Measurements from ENCODE around the gene SRD5A1. TPM values are rescaled to one million over a fixed set of nuclear protein-coding genes. Genes with fewer than 3 reads are reported as not detected.

Gene SRD5A1
- total RNA-seq, 1 experiment from 2014 or later = 29.9 TPM

DNA sequence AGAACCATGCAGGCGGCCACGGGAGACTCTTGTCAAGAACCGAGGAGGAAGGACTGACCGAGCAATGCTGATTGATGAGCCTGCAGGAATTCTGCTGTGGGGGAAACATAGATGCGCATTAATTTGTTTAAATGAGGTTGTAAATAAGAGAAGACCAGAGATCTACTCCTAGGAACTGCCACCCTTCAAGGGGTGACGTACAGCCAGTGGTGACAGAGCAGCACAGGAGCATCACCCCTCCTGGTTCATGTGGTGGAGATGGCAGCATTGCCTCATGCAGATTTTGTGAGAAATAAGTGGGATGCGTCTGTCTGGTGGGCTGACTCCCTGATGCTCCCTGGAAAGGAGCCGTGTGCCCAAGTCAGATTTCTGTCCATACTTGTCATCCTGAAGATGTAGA lies 22.2 kb downstream of the SRD5A1 start:
- H2BK5ac ChIP-seq (ENCODE audit: insufficient read length, low read length) = no peak overlapping the region
- H3K4me1 ChIP-seq (ENCODE audit: insufficient read depth, low read length) = no peaks in the 10 kb centered on the region
- H2AFZ ChIP-seq (ENCODE audit: low read length) = no peak overlapping the region
- no peak overlapping the region for H4K5ac ChIP-seq (ENCODE audit: insufficient read length, low read depth, low read length)
- no peak overlapping the region for H3K14ac ChIP-seq (ENCODE audit: insufficient read depth, low read length)
- no peak overlapping the region for H3K18ac ChIP-seq (ENCODE audit: insufficient read length, low read depth, low read length)
- Mint-ChIP-seq H3K4me1 (peaks cover 3 to 5% of the 10 kb centered on the region in 2 experiments; a peak in 3 of 4 replicates), H3K4me3 (no peak overlapping the region), H3K36me3 (ENCODE audit: insufficient read depth in 1 of 3, low read depth in 3 of 3) (peaks cover 33 to 44% (median 33%) of the 10 kb centered on the region in 3 experiments), H3K9me3 (peaks cover 0 to 2% of the 10 kb centered on the region in 2 experiments; a peak in 1 of 5 replicates), H3K27ac (0 out of 7 replicates have a peak overlapping the region, but pooled peaks of 1 of the 3 experiments have one; percentile 63), H3K27me3 (ENCODE audit: low read depth) (no peaks in the 10 kb centered on the region)
- no peak overlapping the region for H3T11ph ChIP-seq (ENCODE audit: low read length)
- no peak overlapping the region for H3K27ac ChIP-seq (ENCODE audit: insufficient read length, low read depth, low read length)
- H2BK120ac ChIP-seq (ENCODE audit: low read depth, low read length, poor library complexity, severe bottlenecking) = no peak overlapping the region
- H3K9me3 ChIP-seq (ENCODE audit: control insufficient read depth, low read depth, low read length) = no peaks in the 10 kb centered on the region
- no CpG with 5 or more reads among the region's 8 CpGs for WGBS (ENCODE audit: extremely low coverage, insufficient read length, low lambda C conversion rate)
- no peak overlapping the region for H3K9ac ChIP-seq (ENCODE audit: extremely low read depth, insufficient read length, low read length)
- no peak overlapping the region for H4K8ac ChIP-seq (replicated peaks; ENCODE audit: insufficient read length, low read depth, low read length)
- H2BK12ac ChIP-seq (ENCODE audit: insufficient read length, low read depth, low read length) = no peak overlapping the region
- TF ChIP-seq, protein P1, sequence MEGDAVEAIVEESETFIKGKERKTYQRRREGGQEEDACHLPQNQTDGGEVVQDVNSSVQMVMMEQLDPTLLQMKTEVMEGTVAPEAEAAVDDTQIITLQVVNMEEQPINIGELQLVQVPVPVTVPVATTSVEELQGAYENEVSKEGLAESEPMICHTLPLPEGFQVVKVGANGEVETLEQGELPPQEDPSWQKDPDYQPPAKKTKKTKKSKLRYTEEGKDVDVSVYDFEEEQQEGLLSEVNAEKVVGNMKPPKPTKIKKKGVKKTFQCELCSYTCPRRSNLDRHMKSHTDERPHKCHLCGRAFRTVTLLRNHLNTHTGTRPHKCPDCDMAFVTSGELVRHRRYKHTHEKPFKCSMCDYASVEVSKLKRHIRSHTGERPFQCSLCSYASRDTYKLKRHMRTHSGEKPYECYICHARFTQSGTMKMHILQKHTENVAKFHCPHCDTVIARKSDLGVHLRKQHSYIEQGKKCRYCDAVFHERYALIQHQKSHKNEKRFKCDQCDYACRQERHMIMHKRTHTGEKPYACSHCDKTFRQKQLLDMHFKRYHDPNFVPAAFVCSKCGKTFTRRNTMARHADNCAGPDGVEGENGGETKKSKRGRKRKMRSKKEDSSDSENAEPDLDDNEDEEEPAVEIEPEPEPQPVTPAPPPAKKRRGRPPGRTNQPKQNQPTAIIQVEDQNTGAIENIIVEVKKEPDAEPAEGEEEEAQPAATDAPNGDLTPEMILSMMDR (conservative IDR thresholded peaks at IDR 0.05) = no peak
- H3K79me1 ChIP-seq (ENCODE audit: insufficient read depth, low read depth, low read length, poor library complexity, severe bottlenecking) = no peaks in the 10 kb centered on the region
- no peak overlapping the region for H3K23ac ChIP-seq (ENCODE audit: insufficient read length, low read depth, low read length)
- H4K91ac ChIP-seq (ENCODE audit: insufficient read length, low read depth, low read length) = no peak overlapping the region
- DNase-seq = no peak
- H3K56ac ChIP-seq (ENCODE audit: insufficient read length, low read depth, low read length) = no peak overlapping the region
- no peak overlapping the region for H3K4me2 ChIP-seq (ENCODE audit: insufficient read depth, insufficient read length, low read length)
- no peaks in the 10 kb centered on the region for H3K79me2 ChIP-seq (ENCODE audit: insufficient read depth, low read length)
- no peaks in the 10 kb centered on the region for H3K23me2 ChIP-seq (ENCODE audit: insufficient read length, low read depth, low read length, poor library complexity, severe bottlenecking)
- H3K4ac ChIP-seq (ENCODE audit: low read depth, low read length) = no peak overlapping the region
- no peak overlapping the region for H2AK5ac ChIP-seq (ENCODE audit: insufficient read length, low read length)
- H2BK20ac ChIP-seq (ENCODE audit: low read depth, low read length, poor library complexity, severe bottlenecking) = no peak overlapping the region
- no peaks in the 10 kb centered on the region for H3K27me3 ChIP-seq (ENCODE audit: insufficient read depth, low read length)
- H2BK15ac ChIP-seq (ENCODE audit: low read depth, low read length) = no peak overlapping the region
- H4K20me1 ChIP-seq (ENCODE audit: control insufficient read depth, insufficient read depth, insufficient read length) = no peaks in the 10 kb centered on the region

All from H9 (cell line).